ENCODE measurements around the gene MPEG1. TPM values are rescaled to one million over a fixed set of nuclear protein-coding genes. Genes with fewer than 3 reads are reported as not detected.

The MPEG1 gene
- total RNA-seq, 1 donor from 2014 or later, result not detected

DNA sequence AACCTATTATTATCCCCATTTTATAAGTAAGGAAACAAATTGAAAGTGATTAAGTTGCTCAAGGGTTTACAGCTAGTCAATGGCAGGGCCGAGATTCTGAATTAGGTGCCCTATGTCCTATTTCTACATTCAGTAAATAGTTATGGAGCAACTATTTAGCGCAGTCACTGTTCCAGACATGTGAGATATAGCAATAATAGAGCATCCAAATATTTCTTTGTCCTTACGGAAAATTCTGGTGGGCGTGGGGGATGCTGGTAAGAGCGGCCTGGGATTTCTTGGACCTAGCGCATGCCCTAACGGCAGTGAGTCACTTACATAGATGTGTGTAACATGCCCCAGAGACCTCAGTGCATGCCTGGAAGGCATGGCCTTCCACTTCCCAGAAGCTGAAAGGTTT, 36.4 kb downstream of the MPEG1 start:
- no peaks in the 10 kb centered on the region for H3K9me3 Mint-ChIP-seq (ENCODE audit: low read depth)
- H3K4me1 Mint-ChIP-seq (ENCODE audit: low read depth), result peaks cover 23% of the 10 kb centered on the region
- peaks cover 14% of the 10 kb centered on the region for H3K27me3 Mint-ChIP-seq (ENCODE audit: low read depth)
- no peak overlapping the region for H3K4me3 Mint-ChIP-seq (ENCODE audit: unreplicated experiment)
- no peak for DNase-seq (ENCODE audit: low spot score)
- no peaks in the 10 kb centered on the region for H3K36me3 Mint-ChIP-seq (ENCODE audit: low read depth)
- no peak overlapping the region for H3K27ac Mint-ChIP-seq (ENCODE audit: unreplicated experiment)
- TF ChIP-seq, protein P1, sequence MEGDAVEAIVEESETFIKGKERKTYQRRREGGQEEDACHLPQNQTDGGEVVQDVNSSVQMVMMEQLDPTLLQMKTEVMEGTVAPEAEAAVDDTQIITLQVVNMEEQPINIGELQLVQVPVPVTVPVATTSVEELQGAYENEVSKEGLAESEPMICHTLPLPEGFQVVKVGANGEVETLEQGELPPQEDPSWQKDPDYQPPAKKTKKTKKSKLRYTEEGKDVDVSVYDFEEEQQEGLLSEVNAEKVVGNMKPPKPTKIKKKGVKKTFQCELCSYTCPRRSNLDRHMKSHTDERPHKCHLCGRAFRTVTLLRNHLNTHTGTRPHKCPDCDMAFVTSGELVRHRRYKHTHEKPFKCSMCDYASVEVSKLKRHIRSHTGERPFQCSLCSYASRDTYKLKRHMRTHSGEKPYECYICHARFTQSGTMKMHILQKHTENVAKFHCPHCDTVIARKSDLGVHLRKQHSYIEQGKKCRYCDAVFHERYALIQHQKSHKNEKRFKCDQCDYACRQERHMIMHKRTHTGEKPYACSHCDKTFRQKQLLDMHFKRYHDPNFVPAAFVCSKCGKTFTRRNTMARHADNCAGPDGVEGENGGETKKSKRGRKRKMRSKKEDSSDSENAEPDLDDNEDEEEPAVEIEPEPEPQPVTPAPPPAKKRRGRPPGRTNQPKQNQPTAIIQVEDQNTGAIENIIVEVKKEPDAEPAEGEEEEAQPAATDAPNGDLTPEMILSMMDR (IDR thresholded peaks at IDR 0.05), result no peak

DNA sequence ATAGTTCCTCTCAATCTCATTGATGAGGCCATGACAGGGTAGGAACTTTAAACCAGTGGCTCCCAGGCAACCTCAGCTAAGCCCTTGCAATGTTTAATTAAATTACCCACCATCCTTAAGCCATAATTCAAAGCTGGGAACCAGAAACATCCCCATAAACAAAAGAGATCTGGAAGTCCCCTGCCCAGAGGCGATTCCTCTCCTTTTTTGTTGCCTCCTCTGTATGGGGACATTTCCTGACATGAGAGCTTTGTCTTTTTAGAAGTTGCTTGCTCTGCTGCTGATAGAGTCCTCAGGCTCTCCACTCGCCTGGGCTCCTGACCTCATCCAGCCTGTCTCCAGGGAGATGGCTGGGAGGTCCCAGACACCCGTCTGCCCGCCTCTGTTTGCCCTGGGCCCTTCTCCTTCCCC, 37.6 kb downstream of the MPEG1 start:
- no peak for DNase-seq (ENCODE audit: low spot score)
- peaks cover 23% of the 10 kb centered on the region for H3K4me1 Mint-ChIP-seq (ENCODE audit: low read depth)
- H3K4me3 Mint-ChIP-seq (ENCODE audit: unreplicated experiment), result no peak overlapping the region

DNA sequence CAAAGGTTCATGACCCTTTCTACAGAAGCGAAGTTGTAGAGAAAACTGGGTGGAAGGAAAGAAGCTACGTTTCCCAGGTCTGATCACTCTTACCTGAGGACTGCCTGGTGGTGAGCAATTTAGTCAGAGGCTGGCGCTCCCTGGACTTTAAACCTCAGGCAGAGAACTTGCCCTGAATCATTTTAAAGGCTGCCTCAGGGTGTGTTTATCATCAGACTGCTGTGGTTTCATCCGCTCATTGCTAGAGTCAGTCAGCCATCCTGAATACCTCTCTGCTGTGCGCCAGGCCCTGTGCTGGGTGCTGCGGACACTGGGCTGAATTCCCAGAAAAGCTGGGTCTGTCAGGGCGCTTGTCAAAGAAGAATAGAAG, 38.1 kb downstream of the MPEG1 start:
- Mint-ChIP-seq H3K36me3 (ENCODE audit: low read depth) (no peaks in the 10 kb centered on the region), H3K4me1 (ENCODE audit: low read depth) (peaks cover 23% of the 10 kb centered on the region), H3K27me3 (ENCODE audit: low read depth) (peaks cover 17% of the 10 kb centered on the region), H3K4me3 (ENCODE audit: unreplicated experiment) (no peak overlapping the region), H3K27ac (ENCODE audit: unreplicated experiment) (no peak overlapping the region), H3K9me3 (ENCODE audit: low read depth) (no peaks in the 10 kb centered on the region)
- no peak for DNase-seq (ENCODE audit: low spot score)
- TF ChIP-seq, protein P1 (IDR thresholded peaks at IDR 0.05), result no peak

More for the DNA sequence above, 37.6 kb downstream of the MPEG1 start:
- no peaks in the 10 kb centered on the region for H3K36me3 Mint-ChIP-seq (ENCODE audit: low read depth)
- no peak overlapping the region for H3K27ac Mint-ChIP-seq (ENCODE audit: unreplicated experiment)
- peaks cover 14% of the 10 kb centered on the region for H3K27me3 Mint-ChIP-seq (ENCODE audit: low read depth)
- TF ChIP-seq, protein P1 (IDR thresholded peaks at IDR 0.05), result no peak
- no peaks in the 10 kb centered on the region for H3K9me3 Mint-ChIP-seq (ENCODE audit: low read depth)

DNA sequence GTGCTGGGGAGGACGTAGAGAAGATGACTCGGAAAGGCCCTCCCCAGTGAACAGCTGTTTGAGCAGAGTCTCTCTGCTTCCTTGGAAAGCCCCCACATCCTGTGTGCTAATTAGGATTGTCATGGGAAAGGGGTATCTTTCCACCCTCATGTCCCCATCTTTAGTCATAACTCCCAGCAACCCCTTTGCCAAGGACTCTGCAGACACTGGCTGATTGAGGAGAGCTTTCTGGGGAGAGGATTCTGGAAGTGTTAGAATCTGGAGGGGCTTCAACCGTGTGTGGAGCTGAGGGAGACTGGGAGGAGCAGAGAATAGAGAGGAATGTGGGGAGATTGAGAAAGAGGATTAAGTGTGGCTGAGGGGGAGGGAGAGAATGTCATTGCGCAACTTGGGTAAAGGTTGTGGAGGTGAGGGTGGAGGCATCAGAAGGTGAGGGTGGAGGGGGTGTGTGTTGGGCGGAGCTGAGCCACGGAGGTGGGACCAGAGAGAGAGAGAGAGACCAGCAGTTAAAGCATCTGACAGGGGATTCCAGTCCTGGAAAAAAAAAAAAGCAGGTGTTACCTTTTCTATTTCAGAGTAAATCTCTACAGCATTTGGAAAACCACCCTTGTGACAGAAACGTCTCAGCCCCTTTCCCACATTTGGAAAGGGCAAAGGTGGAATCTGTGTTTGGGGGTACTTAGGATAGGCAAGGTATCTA, 38.6 kb downstream of the MPEG1 start:
- no peak for DNase-seq (ENCODE audit: low spot score)
- peak overlapping the region; percentile 78 for H3K4me3 Mint-ChIP-seq (ENCODE audit: unreplicated experiment)
- H3K9me3 Mint-ChIP-seq (ENCODE audit: low read depth), result no peaks in the 10 kb centered on the region
- H3K36me3 Mint-ChIP-seq (ENCODE audit: low read depth), result no peaks in the 10 kb centered on the region
- H3K27me3 Mint-ChIP-seq (ENCODE audit: low read depth), result peaks cover 20% of the 10 kb centered on the region
- peaks cover 23% of the 10 kb centered on the region for H3K4me1 Mint-ChIP-seq (ENCODE audit: low read depth)
- TF ChIP-seq, protein P1 (IDR thresholded peaks at IDR 0.05), result no peak
- no peak overlapping the region for H3K27ac Mint-ChIP-seq (ENCODE audit: unreplicated experiment)

DNA sequence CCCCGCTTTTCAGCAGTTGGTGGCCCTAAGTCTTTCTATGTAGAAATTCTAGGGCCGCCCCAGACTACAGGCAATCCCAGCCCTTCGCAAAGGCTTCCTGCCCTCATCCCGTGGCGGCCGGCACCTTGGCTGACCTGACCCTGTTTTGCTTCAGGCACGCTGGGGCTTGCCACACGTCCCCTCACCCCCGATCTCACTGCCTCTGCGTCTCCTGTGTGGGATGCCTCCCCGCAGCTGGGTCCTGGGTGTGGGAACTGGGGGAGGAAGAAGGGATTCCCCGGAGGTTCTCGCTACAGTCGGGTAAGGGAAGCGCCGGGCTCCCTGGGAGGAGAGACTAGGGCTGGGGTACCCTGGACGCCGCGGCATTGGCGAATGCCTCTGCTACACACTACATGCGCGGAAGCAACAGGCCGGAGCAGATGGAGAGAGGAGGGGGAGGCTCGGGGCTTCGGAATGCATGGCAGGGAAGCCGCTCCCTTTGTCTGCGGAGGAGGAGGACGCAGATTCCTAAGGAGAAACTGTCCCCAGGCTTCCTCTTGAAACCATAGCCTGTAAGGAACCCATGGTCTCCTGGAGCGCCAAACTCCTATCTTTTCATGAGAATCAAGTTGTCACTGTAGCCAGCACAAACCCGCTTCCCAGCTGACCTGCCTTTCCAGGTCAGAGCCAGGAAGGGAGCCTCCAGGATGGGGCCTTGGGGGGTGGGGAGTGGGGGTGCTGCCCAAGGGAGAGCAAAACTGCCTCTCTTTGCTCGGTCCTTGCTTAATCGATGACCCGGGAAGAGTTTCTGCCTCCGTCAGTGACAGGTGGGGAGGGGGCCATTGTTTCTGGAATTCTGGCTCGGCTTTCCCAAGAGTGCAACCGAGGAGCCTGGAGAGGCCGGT, 39.4 kb downstream of the MPEG1 start:
- Mint-ChIP-seq H3K9me3 (ENCODE audit: low read depth) (no peaks in the 10 kb centered on the region), H3K4me1 (ENCODE audit: low read depth) (peaks cover 23% of the 10 kb centered on the region), H3K4me3 (ENCODE audit: unreplicated experiment) (peak overlapping the region; percentile 78), H3K27me3 (ENCODE audit: low read depth) (peaks cover 18% of the 10 kb centered on the region), H3K27ac (ENCODE audit: unreplicated experiment) (no peak overlapping the region), H3K36me3 (ENCODE audit: low read depth) (no peaks in the 10 kb centered on the region)
- no peak for DNase-seq (ENCODE audit: low spot score)
- TF ChIP-seq, protein P1 (IDR thresholded peaks at IDR 0.05), result no peak

Measured in chondrocyte (in vitro differentiated cells).